Measurements from ENCODE around the gene INTS3.

GRCh38 chr1:153791648-153792253, 63.9 kb downstream of the INTS3 start:
- TF ChIP-seq POLR2AphosphoS5 (IDR thresholded peaks at IDR 0.05) (no peak), MXI1 (conservative IDR thresholded peaks at IDR 0.05; ENCODE audit: poor library complexity, severe bottlenecking) (no peak), CTCF (IDR thresholded peaks at IDR 0.05; ENCODE audit: poor library complexity, severe bottlenecking) (no peak), SMC3 (conservative IDR thresholded peaks at IDR 0.05; ENCODE audit: poor library complexity) (no peak), EZH2 (IDR thresholded peaks at IDR 0.05; ENCODE audit: borderline replicate concordance, insufficient read depth, low read length, poor library complexity, severe bottlenecking) (no peak), RAD21 (conservative IDR thresholded peaks at IDR 0.05) (no peak), TAF1 (IDR thresholded peaks at IDR 0.05; ENCODE audit: low read depth) (no peak), REST (IDR thresholded peaks at IDR 0.05; ENCODE audit: borderline replicate concordance) (no peak), EP300 (conservative IDR thresholded peaks at IDR 0.05; ENCODE audit: poor library complexity, severe bottlenecking) (no peak)
